ENCODE measurements around the gene IL12RB1. TPM values are rescaled to one million over a fixed set of nuclear protein-coding genes. Genes with fewer than 3 reads are reported as not detected.
"Not testable (repeated sequence)": the region's sequence is repeated elsewhere in the genome, so short reads cannot be mapped to it uniquely, and the experiment has no call there.

Gene IL12RB1
- polyA plus RNA-seq, 2 of the 4 experiments (the other 2 are of a cell fraction), result not detected

GRCh38 chr19:18108897-18109296 is 22.2 kb upstream of the IL12RB1 start:
- no peak for DNase-seq (ENCODE audit: low read depth in 1 of 2, low spot score in 1 of 2)
- ChIA-PET CTCF (interaction anchor here (0.6 to 5.4 kb wide), 6 partner anchors 41 to 143 kb away, joined by 3 to 32 read pairs (median 5); no protein-coding TSS in a partner anchor), POLR2A (interaction anchor here (1.0 kb wide), 1 partner anchor 173 kb away, joined by 4 read pairs; no protein-coding TSS in a partner anchor)
- no peak for FAIRE-seq
- Histone ChIP-seq H3K27ac (peak overlapping the region; percentile 78 to 90), H3K9me3 (no peaks in the 10 kb centered on the region), H3K4me1 (peaks cover 18% of the 10 kb centered on the region), H3K4me2 (peak overlapping the region; percentile 93), H3K4me3 (peak overlapping the region; percentile 83; the same call in 2 of the 3 replicates)
- no peak; a peak in 1 of 6 replicates for ATAC-seq
- WGBS (ENCODE audit: missing lambda C conversion rate), result 25% methylated on average over 2 of the region's 2 CpGs
- TF ChIP-seq TFCP2L1 (CRISPR knock-in tag; IDR thresholded peaks at IDR 0.05) (no peak), HDAC2 (IDR thresholded peaks at IDR 0.05) (no peak), CBX2 (IDR thresholded peaks at IDR 0.05; ENCODE audit: borderline replicate concordance, low read depth) (no peak), E2F6 (IDR thresholded peaks at IDR 0.05; ENCODE audit: borderline replicate concordance, low read depth) (no peak), MAZ (IDR thresholded peaks at IDR 0.05; ENCODE audit: borderline replicate concordance, low read depth, low read length) (no peak), JUNB (IDR thresholded peaks at IDR 0.05) (no peak), SMC3 (IDR thresholded peaks at IDR 0.05) (no peak), CTCF (IDR thresholded peaks at IDR 0.05) (no peak), HOXB5 (CRISPR knock-in tag; IDR thresholded peaks at IDR 0.05) (no peak), RARB (CRISPR knock-in tag; IDR thresholded peaks at IDR 0.05) (no peak), CBX8 (IDR thresholded peaks at IDR 0.05) (no peak), FOSL2 (IDR thresholded peaks at IDR 0.05) (no peak), FOSL2 (CRISPR knock-in tag; IDR thresholded peaks at IDR 0.05) (no peak), ESRRA (IDR thresholded peaks at IDR 0.05; ENCODE audit: borderline replicate concordance, low read length) (no peak)
- TF ChIP-seq, protein P1, sequence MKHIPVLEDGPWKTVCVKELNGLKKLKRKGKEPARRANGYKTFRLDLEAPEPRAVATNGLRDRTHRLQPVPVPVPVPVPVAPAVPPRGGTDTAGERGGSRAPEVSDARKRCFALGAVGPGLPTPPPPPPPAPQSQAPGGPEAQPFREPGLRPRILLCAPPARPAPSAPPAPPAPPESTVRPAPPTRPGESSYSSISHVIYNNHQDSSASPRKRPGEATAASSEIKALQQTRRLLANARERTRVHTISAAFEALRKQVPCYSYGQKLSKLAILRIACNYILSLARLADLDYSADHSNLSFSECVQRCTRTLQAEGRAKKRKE (CRISPR knock-in tag; IDR thresholded peaks at IDR 0.05; ENCODE audit: low read depth), result no peak
- TF ChIP-seq, protein P2, sequence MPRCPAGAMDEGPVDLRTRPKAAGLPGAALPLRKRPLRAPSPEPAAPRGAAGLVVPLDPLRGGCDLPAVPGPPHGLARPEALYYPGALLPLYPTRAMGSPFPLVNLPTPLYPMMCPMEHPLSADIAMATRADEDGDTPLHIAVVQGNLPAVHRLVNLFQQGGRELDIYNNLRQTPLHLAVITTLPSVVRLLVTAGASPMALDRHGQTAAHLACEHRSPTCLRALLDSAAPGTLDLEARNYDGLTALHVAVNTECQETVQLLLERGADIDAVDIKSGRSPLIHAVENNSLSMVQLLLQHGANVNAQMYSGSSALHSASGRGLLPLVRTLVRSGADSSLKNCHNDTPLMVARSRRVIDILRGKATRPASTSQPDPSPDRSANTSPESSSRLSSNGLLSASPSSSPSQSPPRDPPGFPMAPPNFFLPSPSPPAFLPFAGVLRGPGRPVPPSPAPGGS (IDR thresholded peaks at IDR 0.05), result no peak

- Histone ChIP-seq H3K9me3 (no peaks in the 10 kb centered on the region), H3K27ac (no peak overlapping the region), H3K4me1 (peaks cover 22% of the 10 kb centered on the region), H3K4me2 (no peak overlapping the region), H3K4me3 (no peak overlapping the region)
- FAIRE-seq (no peak), DNase-seq (ENCODE audit: low read depth in 1 of 2, low spot score in 1 of 2) (no peak), ATAC-seq (no peak)
- ChIA-PET CTCF (interaction anchor here (2.3 kb wide), 1 partner anchor 44 kb away, joined by 6 read pairs; no protein-coding TSS in a partner anchor), POLR2A (interaction anchor here (0.6 kb wide), 1 partner anchor 85 kb away, joined by 3 read pairs; no protein-coding TSS in a partner anchor)
- TF ChIP-seq EHMT2 (IDR thresholded peaks at IDR 0.05; ENCODE audit: low read depth), result no peak
- TF ChIP-seq HOXB13 (CRISPR knock-in tag; IDR thresholded peaks at IDR 0.05; ENCODE audit: low read depth), result no peak
- TF ChIP-seq RCOR1 (IDR thresholded peaks at IDR 0.05; ENCODE audit: low read depth, low read length), result no peak
- no peak for TF ChIP-seq RFX5 (IDR thresholded peaks at IDR 0.05)
- TF ChIP-seq CTCF (IDR thresholded peaks at IDR 0.05), result no peak
- WGBS (ENCODE audit: missing lambda C conversion rate), result 92% methylated on average over 9 of the region's 9 CpGs
Measured at GRCh38 chr19:18107235-18107634, 20.5 kb upstream of the IL12RB1 start.

DNA sequence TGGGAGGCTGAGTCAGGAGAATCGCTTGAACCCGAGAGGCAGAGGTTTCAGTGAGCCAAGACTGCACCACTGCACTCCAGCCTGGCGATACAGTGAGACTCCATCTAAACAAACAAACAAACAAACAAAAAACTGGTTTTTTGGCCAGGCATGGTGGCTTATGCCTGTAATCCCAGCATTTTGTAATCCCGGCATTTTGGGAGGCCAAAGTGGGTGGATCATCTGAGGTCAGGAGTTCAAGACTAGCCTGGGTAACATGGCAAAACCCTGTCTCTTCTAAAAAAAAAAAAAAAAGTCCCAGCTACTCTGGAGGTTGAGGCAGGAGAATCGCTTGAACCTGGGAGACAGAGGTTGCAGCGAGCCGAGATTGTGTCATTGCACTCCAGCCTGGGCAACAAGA is 18.5 kb upstream of the IL12RB1 start:
- H3K27ac ChIP-seq; DNase-seq (ENCODE audit: low read depth in 1 of 2, low spot score in 1 of 2); H3K4me2 ChIP-seq; H3K9me3 ChIP-seq; H3K4me3 ChIP-seq; POLR2A ChIA-PET; FAIRE-seq; ATAC-seq: not testable (repeated sequence)
- WGBS (ENCODE audit: missing lambda C conversion rate), result 70% methylated on average over 7 of the region's 7 CpGs
- peaks cover 19% of the 10 kb centered on the region for H3K4me1 ChIP-seq
- CTCF ChIA-PET, result interaction anchor here (1.4 kb wide), 1 partner anchor 8 kb away, joined by 5 read pairs; no protein-coding TSS in a partner anchor

Data from A549 (cell line).